Measurements from ENCODE around the gene ADAP1.
"Not testable (repeated sequence)": the region's sequence is repeated elsewhere in the genome, so short reads cannot be mapped to it uniquely, and the experiment has no call there.

Gene ADAP1

GRCh38 chr7:959271-959670 is 4.8 kb upstream of the ADAP1 start:
- DNase-seq (ENCODE audit: low read depth in 2 of 2): no peak

DNA sequence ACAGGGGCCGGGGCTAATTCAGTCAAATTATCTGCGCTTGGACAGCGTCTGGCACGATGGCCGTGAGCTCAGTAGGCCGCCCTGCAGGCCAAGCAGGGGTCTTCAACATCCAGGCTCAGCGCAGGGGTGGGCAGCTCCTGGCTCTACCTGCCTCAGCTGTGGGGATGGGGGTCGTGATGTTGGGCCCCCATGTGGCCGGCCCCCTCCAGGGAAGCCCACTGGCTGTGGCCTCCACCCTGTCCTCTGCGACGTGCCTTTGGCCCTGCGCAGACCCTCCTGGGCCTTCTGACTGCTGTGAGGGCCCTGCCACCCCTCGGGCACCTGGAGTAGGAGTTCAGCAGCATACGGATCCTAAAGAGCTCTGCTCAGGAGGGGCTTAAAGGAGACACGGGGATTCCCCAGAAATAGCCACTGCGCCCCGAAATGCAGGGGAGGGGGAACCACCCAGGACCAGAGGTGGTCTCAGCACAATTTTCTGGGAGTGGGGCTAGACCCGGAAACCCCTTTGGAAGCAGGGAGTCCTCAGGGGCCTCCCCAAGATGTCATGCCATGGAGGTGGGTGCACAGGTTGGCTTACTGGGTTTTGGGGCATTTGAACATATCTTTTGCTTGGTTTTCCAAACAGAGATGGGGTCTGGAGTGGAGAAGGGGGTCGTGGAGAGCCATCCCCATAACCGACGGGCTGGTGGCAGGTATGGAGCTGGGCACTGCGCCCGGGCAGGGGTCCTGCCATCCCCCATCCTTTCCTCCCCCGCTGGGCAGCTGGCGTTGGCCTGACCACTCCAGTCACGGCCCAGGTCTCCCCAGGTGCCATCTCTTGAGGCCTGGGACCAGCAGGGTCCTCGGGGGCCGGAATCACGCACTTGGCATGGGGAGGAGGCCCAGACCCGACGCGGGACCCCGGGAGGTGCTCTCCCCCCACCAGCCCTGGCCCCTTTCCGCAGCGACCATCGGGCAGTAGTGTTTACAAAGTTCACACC is 4.0 kb upstream of the ADAP1 start:
- no peak for DNase-seq (ENCODE audit: low read depth in 2 of 2)

DNA sequence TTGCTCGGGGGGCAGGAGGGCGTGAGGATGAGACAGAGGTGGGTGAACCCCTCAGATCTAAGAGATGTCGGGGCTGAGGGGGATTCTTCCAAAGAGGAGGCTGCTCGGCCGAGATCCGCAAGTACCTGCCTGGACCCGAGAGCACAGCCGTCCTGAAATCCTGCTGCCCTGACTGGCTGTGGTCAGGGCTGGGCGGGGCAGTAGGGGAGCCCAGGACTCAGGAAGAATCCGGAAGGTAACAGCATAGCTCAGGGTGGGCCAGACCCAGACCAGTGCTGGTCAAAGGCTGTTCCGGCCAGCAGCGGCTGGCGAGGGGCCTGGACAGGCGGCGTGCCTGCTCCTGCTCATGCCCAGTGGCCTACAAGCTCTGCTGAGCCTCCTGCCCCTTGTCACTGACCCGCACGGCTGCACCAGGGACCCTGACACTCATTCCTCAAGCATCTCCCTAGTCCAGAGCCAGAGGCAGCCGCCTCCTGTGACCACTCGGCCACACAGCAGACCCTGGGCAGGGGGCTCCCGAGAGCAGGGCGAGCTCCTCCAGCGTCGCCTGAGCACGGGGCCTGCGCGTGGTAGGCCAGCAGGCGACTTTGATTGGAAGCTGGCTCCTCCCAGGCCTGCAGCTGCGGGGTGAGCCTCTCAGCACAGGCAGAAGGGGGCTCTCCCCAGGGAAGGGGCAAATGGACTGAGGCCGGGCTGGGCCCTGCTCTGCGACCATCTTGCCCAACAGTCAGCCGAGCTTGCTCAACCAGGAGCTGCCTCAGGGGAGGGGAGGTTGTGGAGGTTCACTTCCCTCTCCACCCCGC is 3.1 kb upstream of the ADAP1 start:
- no peak for DNase-seq (ENCODE audit: low read depth in 2 of 2)

- no peak for DNase-seq (ENCODE audit: low read depth in 2 of 2)
Measured at GRCh38 chr7:956031-956430, 1.6 kb upstream of the ADAP1 start.

DNA sequence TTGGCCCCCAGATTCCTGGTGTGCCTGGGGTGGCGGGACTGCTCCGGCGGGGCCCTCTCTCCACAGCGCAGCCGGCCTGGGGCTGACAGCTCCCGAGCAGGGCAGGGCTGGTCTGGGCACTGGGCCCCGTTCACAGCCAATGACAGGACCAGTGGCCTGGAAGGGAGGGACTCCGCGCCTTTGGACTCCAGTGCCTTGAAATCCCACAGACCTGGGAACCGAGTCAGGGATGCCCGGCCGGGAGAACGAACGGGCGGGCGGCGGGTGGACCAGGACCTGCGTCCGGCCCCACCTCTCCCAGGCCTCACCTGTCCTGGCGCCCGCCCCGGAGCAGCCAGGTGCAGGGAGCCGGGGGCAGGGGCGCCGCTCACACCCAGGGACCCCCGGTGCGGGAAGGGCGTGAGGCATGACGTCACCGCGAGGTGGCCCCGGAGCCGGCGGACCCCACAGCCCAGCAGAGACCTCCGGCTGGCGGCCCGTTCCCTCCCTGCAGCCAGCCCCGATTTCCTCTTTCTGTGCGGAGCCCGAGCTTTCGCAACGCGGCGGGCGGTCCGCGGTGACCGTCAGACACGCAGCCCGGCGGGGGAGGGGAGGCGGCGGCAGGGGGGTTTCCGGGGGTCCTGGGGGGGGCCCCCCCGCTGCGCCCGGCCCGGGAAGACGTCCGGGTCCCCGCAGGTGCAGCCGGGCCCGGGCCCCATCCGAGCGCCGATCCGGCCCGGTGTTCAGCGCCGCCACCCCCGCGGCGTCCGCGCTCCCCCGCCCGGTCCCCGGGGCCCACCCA is 743 bp downstream of the ADAP1 start:
- no peak for DNase-seq (ENCODE audit: low read depth in 2 of 2)

DNA sequence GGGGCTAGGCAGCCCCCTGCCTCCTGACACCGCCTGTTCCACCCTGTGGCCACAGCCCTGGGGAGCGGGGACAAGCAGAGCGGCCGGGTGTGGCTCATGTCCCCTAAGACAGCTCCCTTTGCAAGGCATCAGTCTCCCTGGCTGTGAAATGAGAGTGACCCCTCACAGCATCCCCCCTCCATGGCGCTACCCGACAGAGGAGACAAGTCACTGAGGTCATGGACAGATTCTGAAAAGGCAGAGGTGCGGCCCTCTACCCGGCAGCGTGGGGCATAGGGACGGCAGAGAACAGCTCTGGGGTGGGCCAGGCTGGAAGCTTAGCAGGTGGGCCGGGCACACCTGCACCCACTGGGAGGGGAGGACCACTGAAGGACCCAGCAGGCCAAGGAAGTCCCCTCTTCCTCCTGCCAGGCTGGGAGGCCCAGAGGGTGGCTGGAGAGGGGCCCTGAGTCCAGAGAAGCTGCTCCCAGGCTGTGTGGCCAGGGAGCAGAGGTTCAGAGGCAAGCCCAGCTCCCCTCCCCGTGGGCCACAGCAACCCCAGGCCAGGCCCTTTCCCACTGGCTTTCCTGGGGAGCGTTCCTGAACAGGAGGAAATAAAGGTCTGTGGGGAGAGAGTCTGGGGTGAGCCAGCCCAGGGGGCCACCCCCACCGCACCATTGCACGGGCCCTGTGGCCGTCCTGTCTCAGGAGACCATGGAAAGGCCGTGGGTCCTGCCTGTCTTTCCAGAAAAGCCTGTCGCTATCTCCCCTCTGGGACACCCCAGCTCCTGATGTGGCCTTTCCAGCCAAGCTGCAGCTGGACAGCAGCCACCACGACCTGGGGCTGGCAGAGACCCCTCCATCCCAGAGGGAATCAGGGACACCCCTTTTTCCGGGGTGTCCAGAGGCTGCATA is 1.7 kb downstream of the ADAP1 start:
- DNase-seq (ENCODE audit: low read depth in 2 of 2): no peak

GRCh38 chr7:951881-952547 is 2.5 kb downstream of the ADAP1 start:
- no peak for DNase-seq (ENCODE audit: low read depth in 2 of 2)

DNA sequence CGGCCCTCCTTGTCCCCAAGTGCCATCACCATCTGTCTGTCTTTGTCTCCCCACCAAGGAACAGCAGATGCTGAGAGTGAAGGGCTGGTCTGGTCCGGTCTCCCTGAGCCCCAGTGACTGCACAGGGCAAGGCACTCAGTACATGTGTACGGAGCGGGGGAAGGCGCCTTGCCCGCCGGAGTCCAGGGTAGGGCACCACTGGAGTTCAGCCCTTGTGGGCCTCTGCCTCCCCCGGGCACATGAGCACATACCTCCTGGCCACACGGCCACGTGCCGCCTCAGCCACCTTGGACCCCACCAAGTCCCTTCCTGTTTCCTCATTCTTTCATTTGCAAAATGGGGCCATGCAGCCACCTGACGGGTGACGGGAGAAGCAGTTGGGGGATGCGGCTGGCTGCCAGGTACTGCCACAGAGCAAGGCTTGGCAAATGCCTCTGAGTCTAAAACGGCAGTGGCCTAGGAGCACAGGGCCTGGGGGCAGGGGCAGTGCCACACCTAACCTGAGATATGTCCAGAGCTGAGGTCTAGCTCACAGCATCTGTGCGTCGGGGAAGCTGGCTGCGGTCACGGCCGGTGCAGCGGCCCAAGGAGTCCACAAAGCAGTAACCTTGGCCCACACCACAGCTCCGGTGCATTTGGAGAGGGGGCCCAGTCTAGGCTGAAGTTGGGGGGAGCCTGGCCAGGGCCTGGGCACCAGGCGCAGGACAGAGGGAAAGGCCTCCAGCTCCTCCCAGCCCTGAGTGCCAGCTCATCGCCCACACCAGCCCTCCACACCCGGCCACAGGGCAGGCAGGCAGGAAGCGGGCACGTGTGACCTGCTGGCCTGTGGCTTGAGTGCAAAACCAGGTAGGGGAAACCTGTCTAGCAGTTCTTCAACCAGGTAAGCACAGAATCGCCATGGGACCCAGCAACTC is 5.2 kb downstream of the ADAP1 start:
- DNase-seq (ENCODE audit: low read depth in 2 of 2): no peak

- DNase-seq (ENCODE audit: low read depth in 2 of 2): no peak
Measured at GRCh38 chr7:947391-948210, 6.9 kb downstream of the ADAP1 start.

- no peak for DNase-seq (ENCODE audit: low read depth in 2 of 2)
Measured at GRCh38 chr7:946256-946996, 8.1 kb downstream of the ADAP1 start.

GRCh38 chr7:945556-946255 is 8.8 kb downstream of the ADAP1 start:
- no peak for DNase-seq (ENCODE audit: low read depth in 2 of 2)

GRCh38 chr7:945147-945555 is 9.3 kb downstream of the ADAP1 start:
- DNase-seq (ENCODE audit: low read depth in 2 of 2): no peak

DNA sequence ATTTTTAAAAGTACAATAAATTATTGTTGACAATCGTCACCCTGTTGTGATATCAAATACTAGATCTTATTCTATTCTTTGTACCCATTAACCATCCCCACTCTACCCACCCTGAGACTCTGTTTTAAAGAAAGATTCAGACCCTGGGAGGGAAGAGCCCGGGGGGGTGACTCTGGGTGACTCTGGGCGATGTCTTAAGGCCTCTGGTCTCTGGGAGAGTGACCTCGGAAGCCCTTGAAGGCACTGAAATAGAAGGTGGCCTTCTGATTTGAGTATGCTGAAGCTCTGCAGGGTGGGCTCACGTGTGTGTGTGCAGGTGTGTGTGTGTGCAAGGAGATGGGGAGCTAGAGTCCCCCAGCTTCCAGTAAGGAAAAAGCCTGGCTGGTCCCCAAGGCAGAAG is 9.7 kb downstream of the ADAP1 start:
- no peak for DNase-seq (ENCODE audit: low read depth in 2 of 2)

GRCh38 chr7:943793-944192 is 10.7 kb downstream of the ADAP1 start:
- DNase-seq (ENCODE audit: low read depth in 2 of 2): not testable (repeated sequence)

- no peak for DNase-seq (ENCODE audit: low read depth in 2 of 2)
Measured at GRCh38 chr7:940599-941408, 13.7 kb downstream of the ADAP1 start.

GRCh38 chr7:939843-940242 is 14.6 kb downstream of the ADAP1 start:
- no peak for DNase-seq (ENCODE audit: low read depth in 2 of 2)

All from stimulated activated CD8-positive, alpha-beta memory T cell treated with anti-CD3 and anti-CD28 coated beads, Interleukin-2, amount 100 ng/mL, for 1 hour (primary cell).